B cell (primary cell): Measurements from ENCODE around the gene CFAP97D2. TPM values are rescaled to one million over a fixed set of nuclear protein-coding genes. Genes with fewer than 3 reads are reported as not detected.
"Not testable (repeated sequence)": the region's sequence is repeated elsewhere in the genome, so short reads cannot be mapped to it uniquely, and the experiment has no call there.

ENCODE experiments used
- ATAC-seq: fragments of 200-7000 bp; cut with Tn5 transposase; one replicate; pipeline ENCODE4 v1.10.0; 2021; ENCODE audit warnings: low read depth, mild to moderate bottlenecking, moderate number of reproducible peaks, moderate library complexity
- CTCF ChIA-PET: fragments of 350-600 bp; sonication (Branson Sonifier 250); formaldehyde crosslinking; loops from one replicate; lab custom pipeline; 2021; ENCODE audit warnings: antibody characterized with exemption, inconsistent platforms; lab: Charles Lee
- POLR2A ChIA-PET: fragments of 350-600 bp; sonication (Branson Sonifier 250); formaldehyde crosslinking; loops from one replicate; lab custom pipeline; 2021; ENCODE audit warnings: antibody characterized with exemption; lab: Charles Lee
- DNase-seq: peaks from one replicate; pipeline ENCODE4 v3.0.0; 2013
- H2AFZ ChIP-seq: 2 replicates; pipeline ENCODE4 v1.6.1; 2012; ENCODE audit warnings: mild to moderate bottlenecking, low read depth, low read length; ENCODE audit not compliant: insufficient read depth, poor library complexity, severe bottlenecking
- H3K27ac ChIP-seq, 2 donors: 1 replicate in 1 of 2; 2 replicates in 1 of 2; pipeline ENCODE4 v1.5.1; 2012 to 2013; ENCODE audit warnings: low read length in 2 of 2, mild to moderate bottlenecking in 2 of 2, moderate library complexity in 1 of 2
- H3K27me3 ChIP-seq, 4 experiments: fragments of 200-600 bp in 1 of 4; sonication (generic) in 1 of 4; replicated peaks in 1 of 4; 1 replicate in 2 of 4; 2 replicates in 2 of 4; pipeline versions ENCODE4 v1.6.1 to v1.7.0; 2013 to 2016; ENCODE audit warnings: low read length in 3 of 4, mild to moderate bottlenecking in 2 of 4, mixed read lengths in 1 of 4, moderate library complexity in 1 of 4; ENCODE audit not compliant: insufficient read depth in 4 of 4, control insufficient read depth in 3 of 4; ENCODE audit errors: control extremely low read depth in 1 of 4
- H3K36me3 ChIP-seq, 2 experiments: replicated peaks in 1 of 2; 1 replicate in 1 of 2; 2 replicates in 1 of 2; pipeline versions ENCODE4 v1.6.1 to v1.7.1; 2013; ENCODE audit warnings: low read length in 1 of 2; ENCODE audit not compliant: insufficient read depth in 2 of 2, control insufficient read depth in 1 of 2; ENCODE audit errors: control extremely low read depth in 1 of 2, extremely low read depth in 1 of 2
- H3K4me1 ChIP-seq, 2 donors: fragments of 200-600 bp in 1 of 2; sonication (generic) in 1 of 2; 1 replicate in 1 of 2; 2 replicates in 1 of 2; pipeline versions ENCODE4 v1.5.1 to v1.6.1; 2013 to 2017; ENCODE audit warnings: low read length in 2 of 2; ENCODE audit not compliant: control insufficient read depth in 2 of 2, insufficient read depth in 2 of 2
- H3K4me2 ChIP-seq: replicated peaks from 2 replicates; pipeline ENCODE3; 2012; ENCODE audit warnings: mild to moderate bottlenecking, low read depth, low read length; ENCODE audit not compliant: poor library complexity, severe bottlenecking
- H3K4me3 ChIP-seq, 5 experiments: fragments of 200-600 bp in 1 of 5; sonication (generic) in 1 of 5; 1 replicate in 3 of 5; 2 replicates in 2 of 5; pipeline versions ENCODE4 v1.5.1 to v1.7.0; 2011 to 2016; ENCODE audit warnings: low read length in 4 of 5, mild to moderate bottlenecking in 4 of 5, low read depth in 2 of 5, control low read depth in 1 of 5, moderate library complexity in 1 of 5; ENCODE audit not compliant: insufficient read depth in 1 of 5; ENCODE audit errors: control extremely low read depth in 1 of 5, extremely low read depth in 1 of 5
- H3K79me2 ChIP-seq: fragments of 200-600 bp; sonication (generic); one replicate; pipeline ENCODE4 v1.6.0; 2016; ENCODE audit warnings: low read length; ENCODE audit not compliant: control insufficient read depth, insufficient read depth
- H3K9ac ChIP-seq: fragments of 200-600 bp; sonication (generic); 2 replicates; pipeline ENCODE4 v1.6.1; 2017; ENCODE audit warnings: mild to moderate bottlenecking, low read length, moderate library complexity
- H3K9me3 ChIP-seq, 3 donors: one replicate each; pipeline versions ENCODE4 v1.6.1 to v1.7.1; 2013; ENCODE audit warnings: low read length in 2 of 3; ENCODE audit not compliant: control insufficient read depth in 2 of 3, insufficient read depth in 1 of 3; ENCODE audit errors: control extremely low read depth in 1 of 3
- H4K20me1 ChIP-seq: 2 replicates; pipeline ENCODE4 v1.6.0; 2012; ENCODE audit warnings: mild to moderate bottlenecking, low read length; ENCODE audit not compliant: insufficient read depth, control insufficient read depth, poor library complexity, severe bottlenecking
- H3K27ac Mint-ChIP-seq: one replicate; pipeline ENCODE4 v1.8.0; 2021; ENCODE audit warnings: mixed read lengths
- H3K27me3 Mint-ChIP-seq: one replicate; pipeline ENCODE4 v1.8.0; 2021; ENCODE audit warnings: mixed read lengths
- H3K4me1 Mint-ChIP-seq: one replicate; pipeline ENCODE4 v1.8.0; 2021; ENCODE audit warnings: mixed read lengths
- H3K4me3 Mint-ChIP-seq: one replicate; pipeline ENCODE4 v1.8.0; 2021; ENCODE audit warnings: mixed read lengths
- H3K9me3 Mint-ChIP-seq: one replicate; pipeline ENCODE4 v1.8.0; 2022; ENCODE audit warnings: mixed read lengths; ENCODE audit not compliant: insufficient read depth
- EZH2 ChIP-seq: IDR thresholded peaks from 2 replicates; pipeline ENCODE4 v1.6.1; 2012; ENCODE audit warnings: borderline replicate concordance, low read depth, mild to moderate bottlenecking, moderate library complexity, low read length; ENCODE audit not compliant: insufficient read depth, poor library complexity, severe bottlenecking
- WGBS: methylation state at CpG from one replicate; pipeline ENCODE4 v1.1.5; 2013; ENCODE audit warnings: missing lambda C conversion rate; ENCODE audit not compliant: insufficient coverage; 5-methylcytosine and 5-hydroxymethylcytosine counted together
- intact Hi-C: fragments of 100-400 bp; cut with micrococcal nuclease; formaldehyde crosslinking; loops from one replicate; pipeline ENCODE4 v1.10.0; 2022
- polyA plus RNA-seq: library from polyadenylated mRNA; depleted of rRNA; stranded (reverse); fragments of >200 nt; gene quantifications from 2 replicates; pipeline ENCODE4 v1.2.3, GENCODE V29; 2012
- total RNA-seq, 2 donors: library from RNA; stranded (reverse); fragments of 120-200 nt in 1 of 2; gene quantifications; 1 replicate in 1 of 2; 2 replicates in 1 of 2; pipeline versions ENCODE4 v1.2.3 to v1.2.4, GENCODE V29; 2013 to 2022
- TF ChIP-seq, protein P1 (sequence below): fragments of 200-600 bp; IDR thresholded peaks from one replicate; pipeline ENCODE4 v1.8.0; 2022; ENCODE audit warnings: antibody characterized with exemption, mild to moderate bottlenecking

The CFAP97D2 gene
- total and polyA plus RNA-seq, 2 donors (not counting 1 experiment from before 2014, with no cell fraction given) = 0.09 to 0.22 TPM

DNA sequence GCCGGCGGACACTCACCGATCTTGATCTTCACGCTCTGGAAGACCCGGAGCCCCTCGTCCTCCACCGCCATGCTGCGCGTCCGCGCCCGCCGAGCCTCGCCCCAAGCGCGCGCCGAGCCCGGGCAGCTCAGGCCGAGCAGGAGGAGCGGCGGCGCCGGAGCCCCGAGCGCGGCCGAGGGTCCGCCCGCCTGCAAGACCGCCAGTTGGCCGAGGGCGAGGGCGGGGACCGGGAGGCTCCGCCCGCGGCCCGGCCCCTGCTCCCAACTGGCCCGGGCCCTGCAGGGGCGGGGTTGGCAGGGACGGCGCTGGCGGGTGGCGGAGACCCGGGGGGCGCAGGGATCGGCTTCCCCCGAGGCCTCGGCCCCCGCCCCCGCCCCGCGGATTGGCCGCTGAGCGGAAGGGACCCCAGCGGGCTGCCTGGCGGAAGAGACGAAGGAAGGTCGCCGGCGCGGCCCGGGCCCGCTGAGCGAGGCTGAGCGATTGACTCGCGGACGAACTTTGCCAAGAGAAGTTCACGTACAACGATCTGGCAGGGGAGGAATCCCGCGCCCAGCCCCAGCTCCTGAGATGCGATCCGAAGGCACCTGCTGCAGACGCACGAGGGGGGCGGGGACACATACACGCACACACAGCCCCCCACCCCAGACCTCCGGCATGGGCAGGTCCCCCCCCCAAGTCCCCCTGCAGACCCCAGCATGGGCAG lies 46.5 kb upstream of the CFAP97D2 start, which contains the start of gene RASA3:
Gene RASA3, minus strand, starts transcription at position 205 of the 703 bp plus-strand sequence. Its CDS starts 134 bp downstream, at position 71.
- Histone ChIP-seq H3K27me3 (no peaks in the 10 kb centered on the region), H3K36me3 (peaks cover 0 to 5% of the 10 kb centered on the region in 2 experiments), H3K4me2 (peak within 1 kb of the TSS; percentile 95), H3K79me2 (peaks cover 31% of the 10 kb centered on the region), H4K20me1 (peaks cover 32% of the 10 kb centered on the region), H3K27ac (peak within 1 kb of the TSS; percentile 39 to 90), H2AFZ (peak within 1 kb of the TSS; percentile 66), H3K9me3 (no peaks in the 10 kb centered on the region), H3K4me3 (peak within 1 kb of the TSS; percentile 82 to 95 (median 86)), H3K9ac (peak within 1 kb of the TSS; percentile 88), H3K4me1 (peaks cover 44 to 49% of the 10 kb centered on the region in 2 donors)
- Mint-ChIP-seq H3K4me1 (peaks cover 58% of the 10 kb centered on the region), H3K4me3 (peak within 1 kb of the TSS; percentile 100), H3K9me3 (no peaks in the 10 kb centered on the region), H3K27me3 (no peaks in the 10 kb centered on the region), H3K27ac (peak within 1 kb of the TSS; percentile 87)
- DNase-seq = peak; percentile 74
- intact Hi-C loops = loop anchor here (5.0 kb wide), 1 partner anchor 315 kb away; no protein-coding TSS in a partner anchor
- under 1% methylated on average over 74 of the region's 81 CpGs for WGBS
- TF ChIP-seq, protein P1, sequence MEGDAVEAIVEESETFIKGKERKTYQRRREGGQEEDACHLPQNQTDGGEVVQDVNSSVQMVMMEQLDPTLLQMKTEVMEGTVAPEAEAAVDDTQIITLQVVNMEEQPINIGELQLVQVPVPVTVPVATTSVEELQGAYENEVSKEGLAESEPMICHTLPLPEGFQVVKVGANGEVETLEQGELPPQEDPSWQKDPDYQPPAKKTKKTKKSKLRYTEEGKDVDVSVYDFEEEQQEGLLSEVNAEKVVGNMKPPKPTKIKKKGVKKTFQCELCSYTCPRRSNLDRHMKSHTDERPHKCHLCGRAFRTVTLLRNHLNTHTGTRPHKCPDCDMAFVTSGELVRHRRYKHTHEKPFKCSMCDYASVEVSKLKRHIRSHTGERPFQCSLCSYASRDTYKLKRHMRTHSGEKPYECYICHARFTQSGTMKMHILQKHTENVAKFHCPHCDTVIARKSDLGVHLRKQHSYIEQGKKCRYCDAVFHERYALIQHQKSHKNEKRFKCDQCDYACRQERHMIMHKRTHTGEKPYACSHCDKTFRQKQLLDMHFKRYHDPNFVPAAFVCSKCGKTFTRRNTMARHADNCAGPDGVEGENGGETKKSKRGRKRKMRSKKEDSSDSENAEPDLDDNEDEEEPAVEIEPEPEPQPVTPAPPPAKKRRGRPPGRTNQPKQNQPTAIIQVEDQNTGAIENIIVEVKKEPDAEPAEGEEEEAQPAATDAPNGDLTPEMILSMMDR = no peak
- no peak for TF ChIP-seq EZH2
- POLR2A ChIA-PET = interaction anchor here (0.6 to 2.3 kb wide), 3 partner anchors 10 to 42 kb away, joined by 3 to 7 read pairs (median 4); no protein-coding TSS in a partner anchor
- CTCF ChIA-PET = interaction anchor here (1.5 to 1.6 kb wide), 2 partner anchors 10 to 22 kb away, joined by 3 read pairs; no protein-coding TSS in a partner anchor
- peak; percentile 69 for ATAC-seq

DNA sequence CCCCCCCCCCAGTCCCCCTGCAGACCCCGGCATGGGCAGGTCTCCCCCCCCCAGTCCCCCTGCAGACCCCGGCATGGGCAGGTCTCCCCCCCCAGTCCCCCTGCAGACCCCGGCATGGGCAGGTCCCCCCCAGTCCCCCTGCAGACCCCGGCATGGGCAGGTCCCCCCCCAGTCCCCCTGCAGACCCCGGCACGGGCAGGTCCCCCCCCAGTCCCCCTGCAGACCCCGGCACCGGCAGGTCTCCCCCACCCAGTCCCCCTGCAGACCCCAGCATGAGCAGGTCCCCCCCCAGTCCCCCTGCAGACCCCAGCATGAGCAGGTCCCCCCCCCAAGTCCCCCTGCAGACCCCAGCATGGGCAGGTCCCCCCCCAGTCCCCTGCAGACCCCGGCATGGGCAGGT lies 45.9 kb upstream of the CFAP97D2 start:
- DNase-seq, H3K4me3 ChIP-seq, H3K9me3 ChIP-seq, H2AFZ ChIP-seq, CTCF ChIA-PET, H3K27ac ChIP-seq, H3K36me3 ChIP-seq, H3K9me3 Mint-ChIP-seq, ATAC-seq, H3K27me3 Mint-ChIP-seq, H3K27ac Mint-ChIP-seq, H3K27me3 ChIP-seq, H3K9ac ChIP-seq, H3K4me3 Mint-ChIP-seq: not testable (repeated sequence)
- POLR2A ChIA-PET = interaction anchor here (0.7 kb wide), 1 partner anchor 41 kb away, joined by 3 read pairs; no protein-coding TSS in a partner anchor
- H4K20me1 ChIP-seq = peaks cover 26% of the 10 kb centered on the region
- peak overlapping the region; percentile 95 for H3K4me2 ChIP-seq
- no CpG with 5 or more reads among the region's 9 CpGs for WGBS
- peaks cover 38 to 44% of the 10 kb centered on the region in 2 donors for H3K4me1 ChIP-seq
- H3K79me2 ChIP-seq = peaks cover 26% of the 10 kb centered on the region
- intact Hi-C loops = loop anchor here (5.0 kb wide), 1 partner anchor 316 kb away; no protein-coding TSS in a partner anchor
- H3K4me1 Mint-ChIP-seq = peaks cover 53% of the 10 kb centered on the region

DNA sequence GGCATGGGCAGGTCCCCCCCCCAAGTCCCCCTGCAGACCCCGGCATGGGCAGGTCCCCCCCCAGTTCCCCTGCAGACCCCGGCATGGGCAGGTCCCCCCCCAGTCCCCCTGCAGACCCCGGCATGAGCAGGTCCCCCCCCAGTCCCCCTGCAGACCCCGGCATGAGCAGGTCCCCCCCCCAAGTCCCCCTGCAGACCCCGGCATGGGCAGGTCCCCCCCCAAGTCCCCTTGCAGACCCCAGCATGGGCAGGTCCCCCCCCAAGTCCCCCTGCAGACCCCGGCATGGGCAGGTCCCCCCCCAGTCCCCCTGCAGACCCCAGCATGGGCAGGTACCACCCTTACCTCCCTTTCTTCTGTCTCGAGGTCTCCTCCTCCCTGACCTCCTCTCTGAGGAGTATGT lies 45.5 kb upstream of the CFAP97D2 start:
- H3K4me2 ChIP-seq = peak overlapping the region; percentile 41
- H3K36me3 ChIP-seq, H3K4me3 ChIP-seq, H3K27ac ChIP-seq, CTCF ChIA-PET, H3K9me3 Mint-ChIP-seq, POLR2A ChIA-PET, H3K9me3 ChIP-seq, H3K27me3 ChIP-seq, H3K9ac ChIP-seq, H2AFZ ChIP-seq, H3K27me3 Mint-ChIP-seq, DNase-seq, ATAC-seq: not testable (repeated sequence)
- intact Hi-C loops = loop anchor here (5.0 kb wide), 1 partner anchor 316 kb away; no protein-coding TSS in a partner anchor
- peak overlapping the region; percentile 56 for H3K27ac Mint-ChIP-seq
- no CpG with 5 or more reads among the region's 7 CpGs for WGBS
- peaks cover 22% of the 10 kb centered on the region for H4K20me1 ChIP-seq
- peaks cover 22% of the 10 kb centered on the region for H3K79me2 ChIP-seq
- H3K4me1 Mint-ChIP-seq = peaks cover 48% of the 10 kb centered on the region
- H3K4me3 Mint-ChIP-seq = peak overlapping the region; percentile 81
- peaks cover 34 to 39% of the 10 kb centered on the region in 2 donors for H3K4me1 ChIP-seq
